Smooth muscle cell of bladder (primary cell): ENCODE data around the gene KCMF1. TPM values are rescaled to one million over a fixed set of nuclear protein-coding genes. Genes with fewer than 3 reads are reported as not detected.

Experiments
- total RNA-seq: library from RNA; depleted of rRNA; stranded (reverse); fragments of >200 nt; gene quantifications from 2 replicates; pipeline ENCODE4 v1.2.3, GENCODE V29; 2014

Gene KCMF1
- total RNA-seq: 51.6 and 77.2 TPM in 2 replicates

DNA sequence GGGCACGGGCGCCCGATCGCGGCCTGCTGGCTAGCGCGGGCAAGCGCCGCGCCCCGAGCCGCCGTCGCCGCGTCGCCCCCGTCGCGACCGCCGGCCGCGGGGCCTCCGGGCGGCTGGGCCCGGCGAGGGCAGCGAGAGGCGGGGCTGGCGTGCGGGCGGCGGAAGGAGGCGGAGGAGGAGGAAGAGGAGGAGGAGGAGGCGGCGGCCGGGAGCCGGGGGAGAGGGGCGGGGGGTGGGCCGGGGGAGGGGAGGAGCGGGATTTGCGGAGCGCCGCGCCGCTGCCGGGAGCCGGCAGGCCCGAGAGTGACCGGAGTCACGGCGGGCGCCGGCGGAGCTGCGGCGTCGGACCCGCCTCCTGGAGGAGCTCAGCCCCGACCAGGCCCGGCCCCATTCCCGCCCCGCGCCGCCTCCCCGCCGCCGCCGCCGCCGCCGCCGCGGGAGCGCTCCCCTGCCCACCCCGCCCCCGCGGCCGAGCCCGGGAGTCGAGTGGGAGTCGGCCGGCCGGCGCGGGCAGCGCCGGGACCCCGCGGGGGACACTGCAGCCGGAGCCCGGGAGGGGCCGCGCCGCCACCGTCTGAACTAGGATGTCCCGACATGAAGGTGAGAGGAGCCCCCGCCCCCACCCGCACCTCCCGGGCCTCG is at the start of gene KCMF1:
TSS of gene KCMF1 (plus strand) at position 294 of the 642 bp plus-strand sequence. CDS start at position 585, 291 bp downstream.

Other genes with a start within 250 kb of the KCMF1 start
- gene TRABD2A, start 90.1 kb upstream of the KCMF1 start, total RNA-seq: 4.7 and 6.4 TPM in 2 replicates
- 13,405 and 15,231 TPM in 2 replicates for gene TMSB10, start 65.5 kb upstream of the KCMF1 start, total RNA-seq
- 1.00 and 1.0 TPM in 2 replicates for gene TCF7L1, start 162.2 kb downstream of the KCMF1 start, total RNA-seq